Smooth muscle cell (in vitro differentiated cells): ENCODE data around the gene TSPO2. TPM values are rescaled to one million over a fixed set of nuclear protein-coding genes. Genes with fewer than 3 reads are reported as not detected.
A peak's percentile ranks its signal among the peaks of the same experiment; 100 is the strongest.

Experiments used
- DNase-seq: peaks from one replicate; lab custom pipeline; 2025; ENCODE audit not compliant: unreplicated experiment; lab: John Stamatoyannopoulos, UW
- H2AFZ ChIP-seq: fragments of 200-600 bp; sonication (generic); 2 replicates; pipeline ENCODE4 v1.6.0; 2016; ENCODE audit warnings: antibody characterized with exemption, low read depth, mild to moderate bottlenecking
- H3F3A ChIP-seq: fragments of 200-600 bp; sonication (generic); 2 replicates; pipeline ENCODE4 v1.6.0; 2017; ENCODE audit warnings: antibody characterized with exemption, low read depth
- H3K27ac ChIP-seq: fragments of 200-600 bp; sonication (generic); 2 replicates; pipeline ENCODE4 v1.5.1; 2016; ENCODE audit warnings: low read depth, mild to moderate bottlenecking
- H3K27me3 ChIP-seq: fragments of 200-600 bp; sonication (generic); 2 replicates; pipeline ENCODE4 v1.6.1; 2016; ENCODE audit warnings: low read depth, mild to moderate bottlenecking
- H3K36me3 ChIP-seq: fragments of 200-600 bp; sonication (generic); 2 replicates; pipeline ENCODE4 v1.5.1; 2016; ENCODE audit warnings: low read depth
- H3K4me1 ChIP-seq: fragments of 200-600 bp; sonication (generic); 2 replicates; pipeline ENCODE4 v1.5.1; 2016; ENCODE audit warnings: low read depth
- H3K4me2 ChIP-seq: fragments of 200-600 bp; sonication (generic); 2 replicates; pipeline ENCODE4 v1.6.0; 2016; ENCODE audit warnings: mild to moderate bottlenecking
- H3K4me3 ChIP-seq: fragments of 200-600 bp; sonication (generic); 2 replicates; pipeline ENCODE4 v1.5.1; 2016; ENCODE audit warnings: mild to moderate bottlenecking
- H3K79me2 ChIP-seq: fragments of 200-600 bp; sonication (generic); 2 replicates; pipeline ENCODE4 v1.6.0; 2016; ENCODE audit warnings: low read depth, mild to moderate bottlenecking
- H3K9ac ChIP-seq: fragments of 200-600 bp; sonication (generic); 2 replicates; pipeline ENCODE4 v1.6.0; 2016; ENCODE audit warnings: low read depth
- H3K9me3 ChIP-seq: fragments of 200-600 bp; sonication (generic); replicated peaks from 2 replicates; pipeline ENCODE4 v1.5.1; 2016; ENCODE audit warnings: low read depth
- H4K20me1 ChIP-seq: fragments of 200-600 bp; sonication (generic); 2 replicates; pipeline ENCODE4 v1.6.0; 2016; ENCODE audit warnings: low read depth
- WGBS: methylation state at CpG from one replicate; pipeline ENCODE4 v1.1.7; 2016; ENCODE audit warnings: low lambda C conversion rate; 5-methylcytosine and 5-hydroxymethylcytosine counted together
- polyA plus RNA-seq: library from polyadenylated mRNA; unstranded; fragments of >200 nt; fragmentation: Nextera tagmentation; extraction: Ambion mirVana; gene quantifications from 2 replicates; pipeline ENCODE4 v1.2.1, GENCODE V29; 2016
- total RNA-seq: library from RNA; depleted of rRNA; stranded (reverse); fragments of >200 nt; gene quantifications from 2 replicates; pipeline ENCODE4 v1.2.3, GENCODE V29; 2014
- TF ChIP-seq, protein P1 (sequence below): fragments of 200-600 bp; sonication (generic); IDR thresholded peaks from 2 replicates; pipeline ENCODE4 v1.5.1; 2017; ENCODE audit warnings: borderline replicate concordance, mild to moderate bottlenecking, antibody characterized with exemption; ENCODE audit not compliant: insufficient read depth, poor library complexity, severe bottlenecking

TSPO2 gene
- total and polyA plus RNA-seq, 2 experiments from 2014 or later = not detected

- no peak overlapping the region for H3K4me3 ChIP-seq
- WGBS = 95% methylated on average over 13 of the region's 13 CpGs
- no peaks in the 10 kb centered on the region for H3K9me3 ChIP-seq
- H3K4me1 ChIP-seq = peaks cover 3% of the 10 kb centered on the region
- no peak for DNase-seq
- H3K27me3 ChIP-seq = no peaks in the 10 kb centered on the region
- no peak overlapping the region for H3K27ac ChIP-seq
- H3K36me3 ChIP-seq = no peaks in the 10 kb centered on the region
- H3K4me2 ChIP-seq = no peak overlapping the region
- H3K9ac ChIP-seq = no peak overlapping the region
- no peaks in the 10 kb centered on the region for H3K79me2 ChIP-seq
- H2AFZ ChIP-seq = no peak overlapping the region
- peaks cover 5% of the 10 kb centered on the region for H3F3A ChIP-seq
- TF ChIP-seq, protein P1, sequence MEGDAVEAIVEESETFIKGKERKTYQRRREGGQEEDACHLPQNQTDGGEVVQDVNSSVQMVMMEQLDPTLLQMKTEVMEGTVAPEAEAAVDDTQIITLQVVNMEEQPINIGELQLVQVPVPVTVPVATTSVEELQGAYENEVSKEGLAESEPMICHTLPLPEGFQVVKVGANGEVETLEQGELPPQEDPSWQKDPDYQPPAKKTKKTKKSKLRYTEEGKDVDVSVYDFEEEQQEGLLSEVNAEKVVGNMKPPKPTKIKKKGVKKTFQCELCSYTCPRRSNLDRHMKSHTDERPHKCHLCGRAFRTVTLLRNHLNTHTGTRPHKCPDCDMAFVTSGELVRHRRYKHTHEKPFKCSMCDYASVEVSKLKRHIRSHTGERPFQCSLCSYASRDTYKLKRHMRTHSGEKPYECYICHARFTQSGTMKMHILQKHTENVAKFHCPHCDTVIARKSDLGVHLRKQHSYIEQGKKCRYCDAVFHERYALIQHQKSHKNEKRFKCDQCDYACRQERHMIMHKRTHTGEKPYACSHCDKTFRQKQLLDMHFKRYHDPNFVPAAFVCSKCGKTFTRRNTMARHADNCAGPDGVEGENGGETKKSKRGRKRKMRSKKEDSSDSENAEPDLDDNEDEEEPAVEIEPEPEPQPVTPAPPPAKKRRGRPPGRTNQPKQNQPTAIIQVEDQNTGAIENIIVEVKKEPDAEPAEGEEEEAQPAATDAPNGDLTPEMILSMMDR = no peak
- no peaks in the 10 kb centered on the region for H4K20me1 ChIP-seq
Observed at GRCh38 chr6:41061196-41061726, 19.0 kb downstream of the TSPO2 start.

DNA sequence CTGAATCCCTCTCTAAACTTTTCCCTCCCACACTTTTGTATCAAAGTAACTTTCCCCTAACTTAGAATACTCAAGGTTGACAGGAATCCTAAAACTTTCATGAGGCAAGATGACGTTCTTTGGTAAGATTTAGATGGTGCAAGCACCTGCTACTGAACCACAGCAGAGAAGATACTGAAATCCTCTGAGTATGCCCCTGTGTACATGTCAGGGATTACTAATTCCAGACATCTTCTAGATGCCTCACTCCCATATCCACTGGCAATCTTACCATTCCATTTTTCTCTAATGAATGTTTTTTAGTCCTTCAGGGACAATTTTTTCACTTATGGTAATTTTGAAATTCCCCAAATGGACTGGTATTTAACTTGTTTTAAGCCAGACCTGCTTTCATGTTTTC lies 19.8 kb downstream of the TSPO2 start:
- H3K27ac ChIP-seq = no peak overlapping the region
- 82% methylated on average over 1 of the region's 1 CpG for WGBS

DNA sequence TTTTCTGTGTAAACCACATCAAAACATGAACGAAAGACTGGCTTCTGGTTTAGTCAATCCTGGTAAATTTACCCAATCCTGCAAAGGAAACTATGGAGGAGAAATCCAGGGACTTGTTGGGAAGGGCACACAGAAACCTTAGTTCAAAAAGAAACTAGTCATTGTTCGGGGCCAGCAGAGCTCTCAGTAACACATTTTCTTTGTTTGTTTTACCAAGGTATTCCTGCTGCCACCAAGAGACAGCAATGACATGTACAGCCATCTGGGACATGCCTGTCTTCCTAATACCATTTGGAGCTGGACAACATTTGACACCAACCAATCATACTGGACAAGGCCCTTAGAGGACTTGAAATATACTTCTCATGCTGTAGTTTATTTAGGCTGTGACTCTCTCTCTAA lies 21.6 kb downstream of the TSPO2 start:
- Histone ChIP-seq H3K4me2 (peak overlapping the region; percentile 55), H3K4me3 (peak overlapping the region; percentile 3), H2AFZ (no peak overlapping the region), H3K27ac (peak overlapping the region; percentile 43), H3K9me3 (no peaks in the 10 kb centered on the region), H3K4me1 (peaks cover 3% of the 10 kb centered on the region), H3F3A (peaks cover 5% of the 10 kb centered on the region), H3K27me3 (no peaks in the 10 kb centered on the region), H3K36me3 (no peaks in the 10 kb centered on the region), H4K20me1 (no peaks in the 10 kb centered on the region), H3K79me2 (no peaks in the 10 kb centered on the region), H3K9ac (no peak overlapping the region)
- TF ChIP-seq, protein P1 = no peak
- WGBS = 35% methylated on average over 2 of the region's 2 CpGs
- DNase-seq = no peak

More for the DNA sequence above, 19.8 kb downstream of the TSPO2 start:
- no peaks in the 10 kb centered on the region for H3K79me2 ChIP-seq
- no peak overlapping the region for H3K4me2 ChIP-seq
- TF ChIP-seq, protein P1 = no peak
- DNase-seq = no peak
- peaks cover 5% of the 10 kb centered on the region for H3F3A ChIP-seq
- no peak overlapping the region for H3K9ac ChIP-seq
- H2AFZ ChIP-seq = no peak overlapping the region
- no peaks in the 10 kb centered on the region for H3K27me3 ChIP-seq
- H3K36me3 ChIP-seq = no peaks in the 10 kb centered on the region
- no peaks in the 10 kb centered on the region for H4K20me1 ChIP-seq
- peaks cover 3% of the 10 kb centered on the region for H3K4me1 ChIP-seq
- no peak overlapping the region for H3K4me3 ChIP-seq
- H3K9me3 ChIP-seq = no peaks in the 10 kb centered on the region

- Histone ChIP-seq H3K4me3 (no peak overlapping the region), H3K27ac (no peak overlapping the region), H3K79me2 (no peaks in the 10 kb centered on the region), H3F3A (peaks cover 5% of the 10 kb centered on the region), H3K27me3 (no peaks in the 10 kb centered on the region), H3K9me3 (no peaks in the 10 kb centered on the region), H3K4me2 (no peak overlapping the region), H3K36me3 (no peaks in the 10 kb centered on the region), H3K4me1 (peaks cover 3% of the 10 kb centered on the region), H3K9ac (no peak overlapping the region), H4K20me1 (no peaks in the 10 kb centered on the region), H2AFZ (no peak overlapping the region)
- TF ChIP-seq, protein P1 = no peak
- no peak for DNase-seq
- whole genome bisulfite sequencing = 63% methylated on average over 5 of the region's 5 CpGs
Observed at GRCh38 chr6:41064841-41065240, 22.6 kb downstream of the TSPO2 start.
